GM12878 (cell line): Measurements from ENCODE around the gene DAB2IP.

ENCODE experiments used
- POLR2A ChIP-seq: IDR thresholded peaks from 2 replicates; pipeline ENCODE4 v1.6.1; 2011; ENCODE audit warnings: low read depth, mild to moderate bottlenecking, low read length
- TF ChIP-seq, protein P1 (sequence below), 3 experiments: IDR thresholded peaks in 2 of 3; conservative IDR thresholded peaks in 1 of 3; 2 replicates each; pipeline ENCODE4 v1.5.1; 2011; ENCODE audit warnings: low read depth in 3 of 3, low read length in 3 of 3, mild to moderate bottlenecking in 3 of 3, control low read depth in 2 of 3, moderate library complexity in 2 of 3, inconsistent platforms in 1 of 3, mixed read lengths in 1 of 3; ENCODE audit not compliant: control insufficient read depth in 2 of 3, insufficient read depth in 1 of 3; ENCODE audit errors: extremely low read depth in 1 of 3

DNA sequence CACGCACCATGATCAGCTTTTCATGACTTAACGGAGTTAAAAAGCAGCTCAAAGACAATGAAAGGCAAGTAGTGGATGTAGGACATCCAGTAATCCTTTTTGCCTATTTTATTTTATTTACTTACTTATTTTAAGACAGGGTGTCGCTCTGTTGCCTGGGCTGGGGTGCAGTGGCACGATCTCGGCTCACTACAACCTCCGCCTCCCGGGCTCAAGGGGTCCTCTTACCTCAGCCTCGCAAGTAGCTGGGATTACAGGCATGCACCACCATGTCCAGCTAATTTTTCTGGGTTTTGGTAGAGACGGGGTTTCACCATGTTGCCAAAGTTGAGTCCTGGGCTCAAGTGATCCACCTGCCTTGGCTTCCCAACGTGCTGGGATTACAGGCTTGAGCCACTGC is 148.9 kb downstream of the DAB2IP start:
- TF ChIP-seq, protein P1, sequence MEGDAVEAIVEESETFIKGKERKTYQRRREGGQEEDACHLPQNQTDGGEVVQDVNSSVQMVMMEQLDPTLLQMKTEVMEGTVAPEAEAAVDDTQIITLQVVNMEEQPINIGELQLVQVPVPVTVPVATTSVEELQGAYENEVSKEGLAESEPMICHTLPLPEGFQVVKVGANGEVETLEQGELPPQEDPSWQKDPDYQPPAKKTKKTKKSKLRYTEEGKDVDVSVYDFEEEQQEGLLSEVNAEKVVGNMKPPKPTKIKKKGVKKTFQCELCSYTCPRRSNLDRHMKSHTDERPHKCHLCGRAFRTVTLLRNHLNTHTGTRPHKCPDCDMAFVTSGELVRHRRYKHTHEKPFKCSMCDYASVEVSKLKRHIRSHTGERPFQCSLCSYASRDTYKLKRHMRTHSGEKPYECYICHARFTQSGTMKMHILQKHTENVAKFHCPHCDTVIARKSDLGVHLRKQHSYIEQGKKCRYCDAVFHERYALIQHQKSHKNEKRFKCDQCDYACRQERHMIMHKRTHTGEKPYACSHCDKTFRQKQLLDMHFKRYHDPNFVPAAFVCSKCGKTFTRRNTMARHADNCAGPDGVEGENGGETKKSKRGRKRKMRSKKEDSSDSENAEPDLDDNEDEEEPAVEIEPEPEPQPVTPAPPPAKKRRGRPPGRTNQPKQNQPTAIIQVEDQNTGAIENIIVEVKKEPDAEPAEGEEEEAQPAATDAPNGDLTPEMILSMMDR (IDR thresholded peaks at IDR 0.05 in 2 of 3, conservative IDR thresholded peaks at IDR 0.05 in 1 of 3; ENCODE audit: control insufficient read depth in 2 of 3, extremely low read depth in 1 of 3, insufficient read depth in 1 of 3, low read depth in 3 of 3, low read length in 3 of 3) = no peak
- no peak for TF ChIP-seq POLR2A
